Neural cell (in vitro differentiated cells): ENCODE data around the gene ZNF736.

Experiments used
- CTCF ChIP-seq: fragments of 450-650 bp; IDR thresholded peaks from 2 replicates; pipeline ENCODE4 v1.5.1; 2014; ENCODE audit warnings: antibody characterized with exemption, mild to moderate bottlenecking, moderate library complexity; ENCODE audit not compliant: poor library complexity, severe bottlenecking
- EP300 ChIP-seq: fragments of 450-650 bp; conservative IDR thresholded peaks from 2 replicates; pipeline ENCODE4 v1.6.1; 2014; ENCODE audit warnings: antibody characterized with exemption, mild to moderate bottlenecking, moderate library complexity; ENCODE audit not compliant: poor library complexity, severe bottlenecking
- EZH2 ChIP-seq: fragments of 200-600, 300-800 bp; shearing (Covaris generic), sonication (generic); IDR thresholded peaks from 2 replicates; pipeline ENCODE4 v1.6.1; 2014; ENCODE audit warnings: antibody characterized with exemption, low read length, borderline replicate concordance, mild to moderate bottlenecking; ENCODE audit not compliant: insufficient read depth, poor library complexity, severe bottlenecking
- MXI1 ChIP-seq: fragments of 450-650 bp; conservative IDR thresholded peaks from 2 replicates; pipeline ENCODE4 v1.6.1; 2014; ENCODE audit warnings: antibody characterized with exemption, mild to moderate bottlenecking; ENCODE audit not compliant: poor library complexity, severe bottlenecking
- POLR2AphosphoS5 ChIP-seq: IDR thresholded peaks from 2 replicates; pipeline ENCODE4 v1.6.1; 2012
- RAD21 ChIP-seq: fragments of 450-650 bp; conservative IDR thresholded peaks from 2 replicates; pipeline ENCODE4 v1.6.1; 2014; ENCODE audit warnings: antibody characterized with exemption, mild to moderate bottlenecking, moderate library complexity
- REST ChIP-seq: IDR thresholded peaks from 2 replicates; pipeline ENCODE4 v1.6.1; 2012; ENCODE audit warnings: borderline replicate concordance
- SMC3 ChIP-seq: fragments of 450-650 bp; conservative IDR thresholded peaks from 2 replicates; pipeline ENCODE4 v1.6.1; 2014; ENCODE audit warnings: antibody characterized with exemption, mild to moderate bottlenecking, moderate library complexity; ENCODE audit not compliant: poor library complexity

- no peak for TF ChIP-seq SMC3
- TF ChIP-seq EZH2, result no peak
- TF ChIP-seq CTCF, result no peak
- TF ChIP-seq RAD21, result no peak
- no peak for TF ChIP-seq EP300
- TF ChIP-seq REST, result no peak
- TF ChIP-seq POLR2AphosphoS5, result no peak
- no peak for TF ChIP-seq MXI1
Measured at GRCh38 chr7:64313740-64314491, at the start of gene ZNF736.
